NCI-H1436 (cell line): ENCODE results near the gene PARL.

ENCODE experiments used
- DNase-seq: peaks from one replicate; lab custom pipeline; 2025; lab: John Stamatoyannopoulos, UW

Gene PARL

DNA sequence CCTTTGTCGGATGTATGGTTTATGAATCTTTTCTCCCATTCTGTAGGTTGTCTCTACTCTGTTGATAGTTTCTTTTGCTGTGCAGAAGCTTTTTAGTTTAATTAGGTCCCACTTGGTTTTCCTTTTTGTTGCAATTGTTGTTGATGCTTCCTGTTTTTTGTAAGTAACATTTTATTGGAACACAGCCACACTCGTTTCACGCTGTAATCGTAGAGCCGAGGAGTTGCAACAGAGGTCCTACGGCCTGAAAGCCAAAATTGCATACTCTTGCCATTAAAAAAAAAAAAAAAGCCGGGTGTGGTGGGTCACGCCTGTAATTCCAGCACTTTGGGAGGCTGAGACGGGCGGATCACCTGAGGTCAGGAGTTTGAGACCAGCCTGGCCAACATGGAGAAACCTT lies 100.2 kb downstream of the PARL start:
- peak; percentile 34 for DNase-seq

DNA sequence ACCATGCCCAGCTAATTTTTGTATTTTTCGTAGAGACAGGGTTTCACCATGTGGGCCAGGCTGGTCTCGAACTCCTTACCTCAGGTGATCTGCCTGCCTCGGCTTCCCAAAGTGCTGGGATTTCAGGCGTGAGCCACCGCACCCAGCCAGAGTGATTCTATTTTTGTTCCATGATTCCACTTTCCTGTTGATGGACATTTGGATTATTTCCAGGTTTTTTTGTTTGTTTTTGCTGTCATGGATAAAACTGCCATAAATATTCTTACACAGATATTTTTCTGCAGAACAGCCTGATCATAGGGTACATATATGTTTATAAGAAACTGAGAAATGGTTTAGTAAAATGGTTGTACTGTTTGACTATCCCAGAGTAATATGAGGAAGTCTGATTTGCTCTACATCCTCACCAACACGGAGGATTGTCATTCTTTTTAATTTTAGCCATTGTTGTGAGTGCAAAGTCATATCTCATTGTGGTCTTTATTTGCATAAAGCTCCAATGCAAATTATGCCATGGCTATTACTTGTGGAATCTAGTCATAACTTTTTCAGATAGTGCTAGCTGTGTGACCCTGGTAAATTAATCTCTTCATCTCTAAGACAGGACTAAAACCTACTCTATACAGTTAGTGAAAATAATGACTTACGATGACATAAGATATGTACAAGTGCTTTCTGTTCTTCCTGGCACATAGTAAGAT lies 102.0 kb downstream of the PARL start:
- DNase-seq, result no peak

DNA sequence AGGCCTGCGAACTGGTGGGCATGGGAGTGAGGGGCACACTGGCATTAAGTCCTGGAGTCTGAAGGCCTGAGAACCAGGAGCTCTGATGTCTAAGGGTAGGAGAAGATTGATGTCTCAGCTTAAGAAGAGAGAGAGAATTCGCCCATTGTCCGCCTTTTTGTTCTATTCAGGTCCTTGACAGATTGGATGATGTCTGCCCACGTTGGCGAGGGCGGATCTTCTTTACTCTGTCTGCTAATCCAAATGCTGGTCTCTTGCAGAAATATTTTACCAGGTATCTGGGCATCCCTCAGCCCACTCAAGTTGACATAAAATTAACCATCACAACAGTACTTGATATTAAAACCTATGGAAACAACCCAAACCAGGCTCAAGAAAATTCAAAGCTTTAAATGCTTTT lies 103.4 kb downstream of the PARL start:
- DNase-seq, result no peak

DNA sequence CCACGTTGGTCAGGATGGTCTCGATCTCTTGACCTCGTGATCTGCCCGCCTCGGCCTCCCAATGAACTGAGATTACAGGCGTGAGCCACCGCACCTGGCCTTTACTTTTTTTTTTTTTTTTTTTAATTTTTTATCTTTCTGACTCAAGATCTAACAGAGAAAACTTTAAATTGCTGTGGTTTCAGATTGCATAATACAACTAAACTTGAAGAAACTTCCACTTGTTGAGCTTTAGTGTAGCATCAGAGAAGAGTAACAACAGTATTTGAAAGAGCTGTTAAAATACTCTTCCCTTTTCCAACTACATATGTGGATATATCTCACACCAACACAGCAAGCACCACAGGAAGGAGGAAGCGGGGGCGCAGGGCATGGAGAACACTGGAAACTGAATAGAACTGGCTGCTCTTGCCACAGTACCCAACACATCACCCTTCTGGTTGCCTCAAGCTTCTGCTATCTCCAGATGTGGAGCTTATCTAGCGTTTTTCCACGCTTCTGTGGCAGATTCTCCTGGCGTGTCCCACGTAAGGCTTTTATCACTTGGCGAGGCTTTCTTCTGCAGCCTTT lies 104.7 kb downstream of the PARL start:
- DNase-seq, result no peak
